ENCODE data around the gene TSPAN17.

Gene TSPAN17

DNA sequence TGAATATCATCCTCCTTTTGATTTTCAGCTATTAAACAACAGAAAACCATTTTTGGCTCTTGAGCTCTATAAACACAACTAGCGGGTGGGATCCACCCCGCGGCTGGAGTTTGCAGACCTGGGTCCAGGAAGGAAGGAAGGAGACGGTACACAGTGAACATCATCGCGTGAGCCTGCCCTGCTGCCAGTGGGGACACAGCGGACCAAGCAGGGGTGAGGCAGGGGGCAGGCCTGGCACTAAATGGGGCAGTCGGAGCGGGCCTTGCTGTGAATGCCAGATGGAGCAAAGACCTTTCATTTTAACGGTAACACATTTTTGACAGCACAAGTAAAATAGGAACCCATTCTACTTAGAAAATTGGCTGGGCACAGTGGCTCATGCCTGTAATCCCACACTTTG, 14.4 kb downstream of the TSPAN17 start:
- DNase-seq: no peak
- Histone ChIP-seq H3K36me3 (no peaks in the 10 kb centered on the region), H3K4me3 (ENCODE audit: low read depth, low read length) (no peak overlapping the region), H3K4me1 (no peaks in the 10 kb centered on the region), H3K9me3 (no peaks in the 10 kb centered on the region), H3K27me3 (no peaks in the 10 kb centered on the region)
- no peak for TF ChIP-seq CTCF (IDR thresholded peaks at IDR 0.05; ENCODE audit: low read depth, low read length)

- Histone ChIP-seq H3K9me3 (no peaks in the 10 kb centered on the region), H3K36me3 (no peaks in the 10 kb centered on the region), H3K4me3 (ENCODE audit: low read depth, low read length) (no peak overlapping the region), H3K4me1 (no peaks in the 10 kb centered on the region), H3K27me3 (no peaks in the 10 kb centered on the region)
- DNase-seq: peak; percentile 70
- TF ChIP-seq CTCF (IDR thresholded peaks at IDR 0.05; ENCODE audit: low read depth, low read length): no peak
Measured at GRCh38 chr5:176662371-176663333, 15.4 kb downstream of the TSPAN17 start.

GRCh38 chr5:176663566-176663965, 16.3 kb downstream of the TSPAN17 start:
- Histone ChIP-seq H3K4me3 (ENCODE audit: low read depth, low read length) (no peak overlapping the region), H3K27me3 (no peaks in the 10 kb centered on the region)

GRCh38 chr5:176664479-176664878, 17.2 kb downstream of the TSPAN17 start:
- Histone ChIP-seq H3K27me3 (no peaks in the 10 kb centered on the region), H3K4me3 (ENCODE audit: low read depth, low read length) (no peak overlapping the region), H3K4me1 (no peaks in the 10 kb centered on the region), H3K36me3 (no peaks in the 10 kb centered on the region), H3K9me3 (no peaks in the 10 kb centered on the region)
- DNase-seq: no peak
- no peak for TF ChIP-seq CTCF (IDR thresholded peaks at IDR 0.05; ENCODE audit: low read depth, low read length)

More at GRCh38 chr5:176663566-176663965, 16.3 kb downstream of the TSPAN17 start:
- no peaks in the 10 kb centered on the region for H3K9me3 ChIP-seq
- DNase-seq: no peak
- no peaks in the 10 kb centered on the region for H3K4me1 ChIP-seq
- TF ChIP-seq CTCF (IDR thresholded peaks at IDR 0.05; ENCODE audit: low read depth, low read length): no peak
- H3K36me3 ChIP-seq: no peaks in the 10 kb centered on the region

DNA sequence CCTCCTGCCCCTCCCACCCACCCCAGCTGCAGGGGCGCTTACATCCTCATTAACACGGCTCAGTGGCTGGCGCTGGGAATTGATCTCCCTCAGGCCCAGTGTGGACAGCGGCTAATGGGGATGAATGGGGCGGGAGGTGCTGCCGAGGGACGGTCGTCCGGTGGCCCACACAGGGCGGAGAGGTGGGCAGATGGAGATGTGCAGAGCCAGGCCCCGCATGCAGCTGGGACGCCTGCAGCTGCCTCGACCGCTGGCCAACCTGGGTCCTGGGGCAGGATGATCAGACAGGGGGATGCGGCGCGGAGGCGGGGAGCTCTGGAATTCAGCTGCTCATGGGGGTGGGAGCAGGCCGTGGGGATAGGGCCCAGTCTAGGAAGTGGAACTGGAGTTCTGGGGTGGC, 17.6 kb downstream of the TSPAN17 start:
- no peaks in the 10 kb centered on the region for H3K9me3 ChIP-seq
- H3K36me3 ChIP-seq: no peaks in the 10 kb centered on the region
- H3K4me3 ChIP-seq (ENCODE audit: low read depth, low read length): no peak overlapping the region
- H3K27me3 ChIP-seq: no peaks in the 10 kb centered on the region
- no peak for DNase-seq
- no peaks in the 10 kb centered on the region for H3K4me1 ChIP-seq
- TF ChIP-seq CTCF (IDR thresholded peaks at IDR 0.05; ENCODE audit: low read depth, low read length): no peak

DNA sequence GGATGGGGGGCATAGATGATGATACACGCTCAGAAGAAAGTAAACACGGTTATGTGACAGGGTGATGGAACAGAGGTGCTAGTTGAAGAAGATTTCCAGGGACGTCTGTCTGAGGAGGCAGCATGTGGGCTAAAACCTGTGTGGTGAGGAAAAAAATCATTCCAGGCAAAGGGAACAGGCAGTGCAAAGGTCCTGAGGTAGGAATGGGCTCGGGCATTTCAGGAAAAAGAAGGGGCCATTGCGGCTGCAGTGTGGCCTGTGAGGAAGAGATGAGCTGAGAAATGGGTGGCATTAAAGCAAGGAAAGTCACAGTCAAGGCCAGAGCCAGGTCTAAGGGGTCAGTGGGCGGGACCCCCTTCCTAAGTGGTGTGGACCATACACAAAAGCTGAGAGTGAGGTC, 18.2 kb downstream of the TSPAN17 start:
- Histone ChIP-seq H3K36me3 (no peaks in the 10 kb centered on the region), H3K4me3 (ENCODE audit: low read depth, low read length) (no peak overlapping the region), H3K9me3 (no peaks in the 10 kb centered on the region), H3K27me3 (no peaks in the 10 kb centered on the region), H3K4me1 (no peaks in the 10 kb centered on the region)
- DNase-seq: no peak
- TF ChIP-seq CTCF (IDR thresholded peaks at IDR 0.05; ENCODE audit: low read depth, low read length): no peak

All from BE2C (cell line).